GM23338 (cell line): ENCODE results near the gene CD109.

ENCODE experiments used
- CTCF ChIP-seq, 2 experiments: fragments of 200-600 bp in 1 of 2; sonication (generic) in 1 of 2; conservative IDR thresholded peaks; 2 replicates each; pipeline versions ENCODE4 v1.5.1 to v1.6.1; 2016 to 2017; ENCODE audit warnings: antibody characterized with exemption in 2 of 2, low read depth in 2 of 2, mild to moderate bottlenecking in 2 of 2, moderate library complexity in 1 of 2
- POLR2AphosphoS5 ChIP-seq: IDR thresholded peaks from 2 replicates; pipeline ENCODE4 v1.6.1; 2016; ENCODE audit warnings: antibody characterized with exemption, low read depth
- TF ChIP-seq, protein P1 (sequence below): IDR thresholded peaks from one replicate; pipeline ENCODE4 v1.6.1; 2018; ENCODE audit warnings: antibody characterized with exemption; ENCODE audit not compliant: unreplicated experiment

DNA sequence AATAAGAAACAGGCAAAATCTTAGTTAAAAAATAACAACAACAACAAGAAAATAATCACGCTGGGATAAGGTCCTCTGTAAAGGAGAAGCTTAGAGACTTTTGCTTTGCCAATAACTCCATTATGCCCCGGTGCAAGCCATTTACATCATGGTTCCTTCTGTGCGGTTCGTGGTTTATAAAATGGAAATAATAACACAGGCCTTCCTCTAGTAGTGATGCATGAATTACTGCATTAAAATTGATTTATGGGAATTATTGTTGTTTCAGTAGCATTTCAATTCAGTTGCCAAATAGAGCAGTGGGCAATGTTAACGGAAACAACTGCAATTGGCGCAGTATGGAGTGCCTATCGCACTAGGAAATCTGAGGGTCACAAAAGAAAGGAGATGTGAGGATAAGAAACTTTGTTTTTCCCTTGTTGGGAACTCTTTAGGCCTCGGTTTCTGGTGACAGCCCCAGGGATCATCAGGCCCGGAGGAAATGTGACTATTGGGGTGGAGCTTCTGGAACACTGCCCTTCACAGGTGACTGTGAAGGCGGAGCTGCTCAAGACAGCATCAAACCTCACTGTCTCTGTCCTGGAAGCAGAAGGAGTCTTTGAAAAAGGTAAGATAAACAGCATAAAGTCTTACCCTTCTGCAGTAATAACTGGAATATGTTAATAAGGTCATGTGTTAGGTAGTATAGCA is 1.1 kb downstream of the CD109 start:
- no peak for TF ChIP-seq CTCF (conservative IDR thresholded peaks at IDR 0.05; ENCODE audit: low read depth in 2 of 2)
- TF ChIP-seq, protein P1, sequence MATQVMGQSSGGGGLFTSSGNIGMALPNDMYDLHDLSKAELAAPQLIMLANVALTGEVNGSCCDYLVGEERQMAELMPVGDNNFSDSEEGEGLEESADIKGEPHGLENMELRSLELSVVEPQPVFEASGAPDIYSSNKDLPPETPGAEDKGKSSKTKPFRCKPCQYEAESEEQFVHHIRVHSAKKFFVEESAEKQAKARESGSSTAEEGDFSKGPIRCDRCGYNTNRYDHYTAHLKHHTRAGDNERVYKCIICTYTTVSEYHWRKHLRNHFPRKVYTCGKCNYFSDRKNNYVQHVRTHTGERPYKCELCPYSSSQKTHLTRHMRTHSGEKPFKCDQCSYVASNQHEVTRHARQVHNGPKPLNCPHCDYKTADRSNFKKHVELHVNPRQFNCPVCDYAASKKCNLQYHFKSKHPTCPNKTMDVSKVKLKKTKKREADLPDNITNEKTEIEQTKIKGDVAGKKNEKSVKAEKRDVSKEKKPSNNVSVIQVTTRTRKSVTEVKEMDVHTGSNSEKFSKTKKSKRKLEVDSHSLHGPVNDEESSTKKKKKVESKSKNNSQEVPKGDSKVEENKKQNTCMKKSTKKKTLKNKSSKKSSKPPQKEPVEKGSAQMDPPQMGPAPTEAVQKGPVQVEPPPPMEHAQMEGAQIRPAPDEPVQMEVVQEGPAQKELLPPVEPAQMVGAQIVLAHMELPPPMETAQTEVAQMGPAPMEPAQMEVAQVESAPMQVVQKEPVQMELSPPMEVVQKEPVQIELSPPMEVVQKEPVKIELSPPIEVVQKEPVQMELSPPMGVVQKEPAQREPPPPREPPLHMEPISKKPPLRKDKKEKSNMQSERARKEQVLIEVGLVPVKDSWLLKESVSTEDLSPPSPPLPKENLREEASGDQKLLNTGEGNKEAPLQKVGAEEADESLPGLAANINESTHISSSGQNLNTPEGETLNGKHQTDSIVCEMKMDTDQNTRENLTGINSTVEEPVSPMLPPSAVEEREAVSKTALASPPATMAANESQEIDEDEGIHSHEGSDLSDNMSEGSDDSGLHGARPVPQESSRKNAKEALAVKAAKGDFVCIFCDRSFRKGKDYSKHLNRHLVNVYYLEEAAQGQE, result no peak
- TF ChIP-seq POLR2AphosphoS5, result no peak
